Upper lobe of left lung (tissue), 6 donors: Measurements from ENCODE around the gene ITPR1. TPM values are rescaled to one million over a fixed set of nuclear protein-coding genes. Genes with fewer than 3 reads are reported as not detected.
A peak's percentile ranks its signal among the peaks of the same experiment; 100 is the strongest.

Source experiments
- ATAC-seq, 2 donors: fragments of 200-7000 bp; cut with Tn5 transposase; one replicate each; pipeline ENCODE4 v1.9.1; 2022; ENCODE audit warnings: mild to moderate bottlenecking in 2 of 2, moderate library complexity in 2 of 2; ENCODE audit not compliant: low FRiP score in 2 of 2
- DNase-seq, 2 donors: peaks; one replicate each; pipeline ENCODE4 v3.0.0-alpha.2; 2019 to 2020
- H3K27ac ChIP-seq, 4 donors: fragments of 200-600 bp; sonication (generic); one replicate each; pipeline ENCODE4 v1.5.1; 2016 to 2019
- H3K27me3 ChIP-seq, 4 donors: fragments of 200-600 bp; sonication (generic); one replicate each; pipeline ENCODE4 v1.5.1; 2017 to 2019
- H3K36me3 ChIP-seq, 4 donors: fragments of 200-600 bp; sonication (generic); one replicate each; pipeline ENCODE4 v1.5.1; 2016 to 2019
- H3K4me1 ChIP-seq, 4 donors: fragments of 200-600 bp; sonication (generic); one replicate each; pipeline ENCODE4 v1.5.1; 2018 to 2019
- H3K4me3 ChIP-seq, 4 donors: fragments of 200-600 bp; sonication (generic); one replicate each; pipeline ENCODE4 v1.5.1; 2017 to 2019; ENCODE audit warnings: mild to moderate bottlenecking in 2 of 4, moderate library complexity in 1 of 4
- H3K9me3 ChIP-seq, 4 donors: fragments of 200-600 bp; sonication (generic); one replicate each; pipeline ENCODE4 v1.5.1; 2018 to 2019
- EP300 ChIP-seq, 4 donors: sonication (generic); formaldehyde crosslinking; IDR thresholded peaks; one replicate each; pipeline ENCODE4 v1.5.1; 2017; ENCODE audit warnings: antibody characterized with exemption in 4 of 4, control low read depth in 2 of 4
- POLR2A ChIP-seq, 4 donors: fragments of 450-650 bp; IDR thresholded peaks; one replicate each; pipeline ENCODE4 v1.5.1; 2016 to 2017; ENCODE audit warnings: antibody characterized with exemption in 4 of 4, mild to moderate bottlenecking in 2 of 4
- POLR2AphosphoS5 ChIP-seq, 2 donors: sonication (generic); formaldehyde crosslinking; IDR thresholded peaks; one replicate each; pipeline ENCODE4 v1.5.1; 2017; ENCODE audit warnings: antibody characterized with exemption in 2 of 2
- WGBS, 2 donors: methylation state at CpG; one replicate each; pipeline ENCODE4 v1.1.5; 2017 to 2018; 5-methylcytosine and 5-hydroxymethylcytosine counted together
- total RNA-seq, 6 donors: library from RNA; depleted of rRNA in 4 of 6; stranded (reverse); fragments of >200 nt in 4 of 6; gene quantifications; one replicate each; pipeline versions ENCODE4 v1.1.0 to v1.2.1, GENCODE V29; 2016 to 2021
- TF ChIP-seq, protein P1 (sequence below), 6 experiments: fragments of 450-650 bp in 4 of 6; fragments of 200-600 bp in 2 of 6; sonication (generic) in 2 of 6; IDR thresholded peaks; one replicate each; pipeline ENCODE4 v1.5.1; 2016 to 2019; ENCODE audit warnings: antibody characterized with exemption in 6 of 6
- donor health status: DM: no; HTN: no; CAD: no; lungs with moderate emphysema.
- donor health status: DM: no; HTN: yes; CAD: no; lungs with severe emphysema.

Gene ITPR1
- total RNA-seq, 6 donors from 2014 or later: 55.5 to 136 (median 66.2) TPM

DNA sequence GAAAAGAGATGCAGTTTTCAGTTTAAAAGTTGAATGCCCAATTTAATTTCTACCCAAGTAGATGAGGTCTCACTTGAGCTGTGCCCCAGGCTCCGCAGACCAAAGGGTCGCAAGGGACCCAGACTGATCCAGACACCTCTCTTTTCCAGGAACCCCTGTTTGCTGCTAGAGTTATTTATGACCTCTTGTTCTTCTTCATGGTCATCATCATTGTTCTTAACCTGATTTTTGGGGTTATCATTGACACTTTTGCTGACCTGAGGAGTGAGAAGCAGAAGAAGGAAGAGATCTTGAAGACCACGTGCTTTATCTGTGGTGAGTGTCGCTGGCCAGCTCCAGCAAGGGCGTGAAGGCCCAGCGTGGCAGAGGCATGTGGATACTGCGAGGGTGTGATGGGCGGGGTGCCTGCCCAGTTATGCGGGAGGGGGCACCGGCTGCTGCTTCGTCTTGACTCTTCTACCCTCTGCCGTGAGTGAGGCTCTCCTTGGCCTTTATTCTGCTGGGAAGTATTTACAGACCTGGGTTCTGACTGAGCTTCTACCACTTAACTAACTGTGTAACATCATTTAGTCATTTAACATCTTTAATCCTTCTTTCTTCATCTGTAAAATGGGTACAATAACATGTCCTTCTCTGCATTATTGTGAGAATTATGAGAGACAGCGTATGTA lies 321.9 kb downstream of the ITPR1 start:
- DNase-seq (peak in 1 of 2 donors; percentile 41), ATAC-seq (peak in 1 of 2 donors; percentile 47)
- TF ChIP-seq EP300 (IDR thresholded peaks at IDR 0.05) (no peak), POLR2A (IDR thresholded peaks at IDR 0.05) (no peak), POLR2AphosphoS5 (IDR thresholded peaks at IDR 0.05) (no peak)
- TF ChIP-seq, protein P1, sequence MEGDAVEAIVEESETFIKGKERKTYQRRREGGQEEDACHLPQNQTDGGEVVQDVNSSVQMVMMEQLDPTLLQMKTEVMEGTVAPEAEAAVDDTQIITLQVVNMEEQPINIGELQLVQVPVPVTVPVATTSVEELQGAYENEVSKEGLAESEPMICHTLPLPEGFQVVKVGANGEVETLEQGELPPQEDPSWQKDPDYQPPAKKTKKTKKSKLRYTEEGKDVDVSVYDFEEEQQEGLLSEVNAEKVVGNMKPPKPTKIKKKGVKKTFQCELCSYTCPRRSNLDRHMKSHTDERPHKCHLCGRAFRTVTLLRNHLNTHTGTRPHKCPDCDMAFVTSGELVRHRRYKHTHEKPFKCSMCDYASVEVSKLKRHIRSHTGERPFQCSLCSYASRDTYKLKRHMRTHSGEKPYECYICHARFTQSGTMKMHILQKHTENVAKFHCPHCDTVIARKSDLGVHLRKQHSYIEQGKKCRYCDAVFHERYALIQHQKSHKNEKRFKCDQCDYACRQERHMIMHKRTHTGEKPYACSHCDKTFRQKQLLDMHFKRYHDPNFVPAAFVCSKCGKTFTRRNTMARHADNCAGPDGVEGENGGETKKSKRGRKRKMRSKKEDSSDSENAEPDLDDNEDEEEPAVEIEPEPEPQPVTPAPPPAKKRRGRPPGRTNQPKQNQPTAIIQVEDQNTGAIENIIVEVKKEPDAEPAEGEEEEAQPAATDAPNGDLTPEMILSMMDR (IDR thresholded peaks at IDR 0.05): no peak
- no peak overlapping the region for H3K4me3 ChIP-seq
- H3K27me3 ChIP-seq: no peaks in the 10 kb centered on the region
- H3K27ac ChIP-seq: peak overlapping the region; percentile 38 to 66 (median 52)
- peaks cover 0 to 13% (median 5%) of the 10 kb centered on the region in 4 donors for H3K4me1 ChIP-seq
- H3K36me3 ChIP-seq: peaks cover 0 to 29% (median 16%) of the 10 kb centered on the region in 4 donors
- 83 to 91% methylated on average over 13 of the region's 13 CpGs for WGBS, 2 donors
- H3K9me3 ChIP-seq: no peaks in the 10 kb centered on the region

DNA sequence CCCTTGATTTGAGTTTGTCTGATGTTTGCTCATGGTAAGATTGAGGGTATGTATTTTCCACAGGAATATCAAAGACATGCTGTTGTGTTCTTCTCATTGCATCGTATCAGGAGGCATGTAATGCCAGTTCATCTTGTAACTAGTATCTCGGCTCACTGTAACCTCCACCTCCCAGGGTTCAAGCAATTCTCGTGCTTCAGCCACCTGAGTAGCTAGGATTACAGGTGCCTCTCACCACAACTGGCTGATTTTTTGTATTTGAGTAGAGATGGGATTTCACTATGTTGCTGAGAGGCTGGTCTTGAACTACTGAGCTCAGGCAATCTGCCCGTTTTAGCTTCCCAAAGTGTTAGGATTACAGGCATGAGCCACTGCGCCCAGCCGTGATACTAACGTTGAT lies 323.2 kb downstream of the ITPR1 start:
- Histone ChIP-seq H3K9me3 (no peaks in the 10 kb centered on the region), H3K27me3 (no peaks in the 10 kb centered on the region), H3K36me3 (peaks cover 0 to 29% (median 21%) of the 10 kb centered on the region in 4 donors), H3K27ac (no peak overlapping the region), H3K4me1 (peaks cover 0 to 13% (median 5%) of the 10 kb centered on the region in 4 donors), H3K4me3 (no peak overlapping the region)
- TF ChIP-seq EP300 (IDR thresholded peaks at IDR 0.05) (no peak), POLR2AphosphoS5 (IDR thresholded peaks at IDR 0.05) (no peak), POLR2A (IDR thresholded peaks at IDR 0.05) (no peak)
- TF ChIP-seq, protein P1 (IDR thresholded peaks at IDR 0.05): no peak
- 98 to 100% methylated on average over 6 to 7 of the region's 7 CpGs for WGBS, 2 donors
- no peak for DNase-seq
- ATAC-seq: no peak

DNA sequence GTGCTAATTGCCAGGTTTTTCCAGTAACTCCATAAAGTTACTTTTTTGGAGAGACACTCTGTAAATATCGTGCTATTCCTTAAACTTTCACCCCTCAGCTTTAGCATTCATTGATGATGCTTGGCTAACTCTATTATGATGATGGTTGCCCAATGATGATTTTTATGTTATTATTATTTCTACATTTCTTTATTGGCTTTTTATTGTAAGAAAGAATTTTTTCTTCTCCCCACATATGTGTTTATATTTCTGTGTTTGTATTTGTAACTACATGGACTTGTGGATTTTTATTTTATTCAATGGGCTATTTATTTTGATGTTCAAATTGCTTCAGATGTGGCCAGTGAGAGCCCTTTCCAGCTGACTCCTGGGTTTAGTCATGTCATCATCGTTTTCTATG lies 323.6 kb downstream of the ITPR1 start:
- TF ChIP-seq POLR2AphosphoS5 (IDR thresholded peaks at IDR 0.05) (no peak), EP300 (IDR thresholded peaks at IDR 0.05) (no peak), POLR2A (IDR thresholded peaks at IDR 0.05) (no peak)
- TF ChIP-seq, protein P1 (IDR thresholded peaks at IDR 0.05): no peak
- H3K27me3 ChIP-seq: no peaks in the 10 kb centered on the region
- no peaks in the 10 kb centered on the region for H3K9me3 ChIP-seq
- H3K4me1 ChIP-seq: peaks cover 0 to 13% (median 5%) of the 10 kb centered on the region in 4 donors
- H3K36me3 ChIP-seq: peaks cover 0 to 29% (median 24%) of the 10 kb centered on the region in 4 donors
- no peak overlapping the region for H3K27ac ChIP-seq
- ATAC-seq (no peak), DNase-seq (no peak)
- 66 to 78% methylated on average over 2 of the region's 2 CpGs for WGBS, 2 donors
- no peak overlapping the region for H3K4me3 ChIP-seq

DNA sequence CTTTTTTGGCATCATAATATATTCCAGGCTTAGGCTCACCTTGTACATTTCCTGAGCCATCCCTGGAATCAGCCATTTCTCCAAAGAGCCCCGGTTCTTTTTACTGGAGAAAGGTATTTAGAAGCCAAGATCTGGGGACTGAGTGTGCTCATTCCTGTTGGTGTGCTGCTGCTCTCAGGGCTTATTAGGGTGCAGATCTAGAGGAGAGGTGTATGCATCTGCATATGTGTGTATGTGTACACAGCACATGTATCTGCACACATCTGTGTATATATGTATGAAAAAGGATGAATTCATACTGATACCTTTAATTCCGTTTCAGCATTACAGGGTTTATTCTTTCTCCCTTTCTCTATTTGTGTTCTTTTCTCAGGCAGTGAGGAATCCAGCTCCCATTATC lies 324.0 kb downstream of the ITPR1 start:
- Histone ChIP-seq H3K4me1 (peaks cover 0 to 13% (median 5%) of the 10 kb centered on the region in 4 donors), H3K27me3 (no peaks in the 10 kb centered on the region), H3K9me3 (no peaks in the 10 kb centered on the region), H3K27ac (no peak overlapping the region), H3K4me3 (no peak overlapping the region), H3K36me3 (peaks cover 0 to 29% (median 25%) of the 10 kb centered on the region in 4 donors)
- no peak for ATAC-seq
- TF ChIP-seq POLR2A (IDR thresholded peaks at IDR 0.05): no peak
- TF ChIP-seq, protein P1 (IDR thresholded peaks at IDR 0.05): no peak
- no peak for TF ChIP-seq EP300 (IDR thresholded peaks at IDR 0.05)
- no peak for TF ChIP-seq POLR2AphosphoS5 (IDR thresholded peaks at IDR 0.05)
- 71 to 77% methylated on average over 2 of the region's 2 CpGs for WGBS, 2 donors
- DNase-seq: no peak

DNA sequence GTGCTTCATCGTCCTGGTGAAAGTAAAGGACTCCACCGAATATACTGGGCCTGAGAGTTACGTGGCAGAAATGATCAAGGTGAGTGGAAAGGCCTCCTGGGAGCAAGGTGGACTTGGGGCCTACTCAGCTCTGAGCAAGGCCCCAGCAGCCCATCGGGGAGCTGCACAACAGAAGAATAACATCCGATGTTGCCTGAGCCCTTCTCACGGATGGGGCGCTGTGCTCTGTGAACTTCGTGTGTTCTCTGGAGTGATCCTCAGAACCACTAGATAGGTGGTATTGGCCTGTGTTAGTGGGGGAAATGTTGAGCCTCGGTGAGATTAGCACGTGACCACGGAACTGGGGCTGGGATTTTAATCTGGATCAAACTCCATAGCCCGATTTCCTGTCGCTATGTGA lies 325.0 kb downstream of the ITPR1 start:
- H3K27me3 ChIP-seq: no peaks in the 10 kb centered on the region
- no peaks in the 10 kb centered on the region for H3K9me3 ChIP-seq
- WGBS, 2 donors: 97 to 98% methylated on average over 11 to 13 of the region's 13 CpGs
- DNase-seq (no peak), ATAC-seq (no peak)
- no peak overlapping the region for H3K4me3 ChIP-seq
- peaks cover 0 to 13% (median 5%) of the 10 kb centered on the region in 4 donors for H3K4me1 ChIP-seq
- H3K27ac ChIP-seq: no peak overlapping the region
- TF ChIP-seq, protein P1 (IDR thresholded peaks at IDR 0.05): no peak
- no peak for TF ChIP-seq EP300 (IDR thresholded peaks at IDR 0.05)
- no peak for TF ChIP-seq POLR2A (IDR thresholded peaks at IDR 0.05)
- TF ChIP-seq POLR2AphosphoS5 (IDR thresholded peaks at IDR 0.05): no peak
- peaks cover 0 to 29% (median 25%) of the 10 kb centered on the region in 4 donors for H3K36me3 ChIP-seq
